Stimulated activated CD8-positive, alpha-beta memory T cell treated with anti-CD3 and anti-CD28 coated beads, Interleukin-4, amount 100 ng/mL, for 24 hours (primary cell): ENCODE measurements around the gene ADAMTS13.
A peak's percentile ranks its signal among the peaks of the same experiment; 100 is the strongest.

ENCODE experiments used
- DNase-seq: peaks from one replicate; pipeline ENCODE4 v3.0.0-alpha.2; 2020; ENCODE audit warnings: low read depth

Gene ADAMTS13

DNA sequence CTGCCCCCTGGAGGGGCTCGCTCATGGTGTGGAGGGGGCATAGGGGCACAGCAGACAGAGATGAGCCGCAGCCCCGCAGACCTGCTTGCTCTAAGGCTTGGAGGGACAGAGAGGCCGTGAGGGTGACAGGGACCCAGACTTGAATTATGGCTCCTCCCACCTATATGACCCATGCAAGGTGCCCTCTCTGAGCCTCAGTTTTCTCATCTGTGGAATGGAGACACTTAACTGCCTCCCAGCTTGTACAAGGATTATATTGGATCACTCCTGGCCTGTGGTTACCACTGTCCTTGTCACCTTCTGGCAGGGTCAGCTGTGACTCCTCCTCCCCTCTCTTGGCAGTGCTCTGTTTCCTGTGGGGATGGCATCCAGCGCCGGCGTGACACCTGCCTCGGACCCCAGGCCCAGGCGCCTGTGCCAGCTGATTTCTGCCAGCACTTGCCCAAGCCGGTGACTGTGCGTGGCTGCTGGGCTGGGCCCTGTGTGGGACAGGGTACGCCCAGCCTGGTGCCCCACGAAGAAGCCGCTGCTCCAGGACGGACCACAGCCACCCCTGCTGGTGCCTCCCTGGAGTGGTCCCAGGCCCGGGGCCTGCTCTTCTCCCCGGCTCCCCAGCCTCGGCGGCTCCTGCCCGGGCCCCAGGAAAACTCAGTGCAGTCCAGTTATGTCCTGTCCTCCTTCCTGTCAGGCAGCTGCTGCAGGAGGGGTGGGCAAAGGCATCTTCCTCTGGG, 32.9 kb downstream of the ADAMTS13 start:
- no peak for DNase-seq

DNA sequence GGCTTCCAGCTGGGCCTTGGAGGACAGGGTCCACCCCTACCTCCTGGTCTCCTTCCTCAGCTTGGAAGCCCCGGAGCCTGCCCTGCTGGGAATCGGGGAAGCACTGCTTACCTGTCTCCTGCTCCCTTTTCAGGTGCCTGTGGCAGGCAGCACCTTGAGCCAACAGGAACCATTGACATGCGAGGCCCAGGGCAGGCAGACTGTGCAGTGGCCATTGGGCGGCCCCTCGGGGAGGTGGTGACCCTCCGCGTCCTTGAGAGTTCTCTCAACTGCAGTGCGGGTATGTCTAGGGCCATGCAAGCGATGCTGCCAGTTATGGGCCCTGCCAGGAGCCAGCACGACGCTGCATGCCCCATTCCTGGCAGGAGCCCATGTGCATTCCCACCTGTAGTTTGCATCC, 33.8 kb downstream of the ADAMTS13 start:
- no peak for DNase-seq

GRCh38 chr9:133456409-133456808, 34.2 kb downstream of the ADAMTS13 start:
- no peak for DNase-seq

DNA sequence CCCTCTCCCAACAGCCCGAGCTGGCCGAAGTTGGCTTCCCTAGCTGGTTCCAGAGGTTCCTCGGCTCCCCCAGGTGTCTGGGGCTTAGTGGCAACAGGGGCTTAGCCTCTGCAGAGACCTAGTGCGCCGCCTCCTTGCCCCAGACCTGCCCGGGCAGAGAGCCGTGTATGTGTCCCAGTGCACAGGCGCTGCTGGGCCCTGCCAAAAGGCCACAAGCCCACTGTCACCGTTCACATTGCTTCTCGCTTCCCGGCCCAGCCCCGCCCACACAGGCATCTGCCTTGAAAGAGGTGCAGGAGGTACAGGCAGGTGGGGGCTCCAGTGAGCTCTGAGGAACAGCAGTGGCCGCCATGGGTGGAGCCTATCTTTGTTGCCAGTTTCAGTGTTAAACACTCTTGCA, 35.1 kb downstream of the ADAMTS13 start:
- DNase-seq: no peak

GRCh38 chr9:133457748-133458147, 35.6 kb downstream of the ADAMTS13 start:
- no peak for DNase-seq

DNA sequence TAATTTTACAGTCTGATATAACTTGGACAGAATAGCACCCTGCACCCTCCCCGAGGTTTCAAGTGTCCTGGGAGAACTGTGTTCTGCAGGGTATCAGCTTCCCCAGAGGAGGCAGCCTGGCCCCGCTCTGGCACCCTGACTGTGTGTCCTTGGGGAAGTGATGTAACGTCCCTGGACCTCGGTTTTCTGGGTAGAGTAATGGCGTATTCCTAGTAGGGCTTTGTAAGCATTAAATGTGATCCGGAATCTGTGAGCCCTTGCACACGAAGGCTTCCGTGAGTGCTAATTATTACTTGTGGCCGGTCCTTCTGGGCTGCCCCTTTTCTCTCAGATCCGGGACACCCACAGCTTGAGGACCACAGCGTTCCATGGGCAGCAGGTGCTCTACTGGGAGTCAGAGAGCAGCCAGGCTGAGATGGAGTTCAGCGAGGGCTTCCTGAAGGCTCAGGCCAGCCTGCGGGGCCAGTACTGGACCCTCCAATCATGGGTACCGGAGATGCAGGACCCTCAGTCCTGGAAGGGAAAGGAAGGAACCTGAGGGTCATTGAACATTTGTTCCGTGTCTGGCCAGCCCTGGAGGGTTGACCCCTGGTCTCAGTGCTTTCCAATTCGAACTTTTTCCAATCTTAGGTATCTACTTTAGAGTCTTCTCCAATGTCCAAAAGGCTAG, 36.6 kb downstream of the ADAMTS13 start:
- no peak for DNase-seq

- peak; percentile 87 for DNase-seq
Observed at GRCh38 chr9:133459476-133460404, 37.6 kb downstream of the ADAMTS13 start, which contains the start of gene CACFD1. Gene CACFD1 (plus strand): TSS chr9:133459978. CDS start chr9:133460067, 89 bp downstream.

DNA sequence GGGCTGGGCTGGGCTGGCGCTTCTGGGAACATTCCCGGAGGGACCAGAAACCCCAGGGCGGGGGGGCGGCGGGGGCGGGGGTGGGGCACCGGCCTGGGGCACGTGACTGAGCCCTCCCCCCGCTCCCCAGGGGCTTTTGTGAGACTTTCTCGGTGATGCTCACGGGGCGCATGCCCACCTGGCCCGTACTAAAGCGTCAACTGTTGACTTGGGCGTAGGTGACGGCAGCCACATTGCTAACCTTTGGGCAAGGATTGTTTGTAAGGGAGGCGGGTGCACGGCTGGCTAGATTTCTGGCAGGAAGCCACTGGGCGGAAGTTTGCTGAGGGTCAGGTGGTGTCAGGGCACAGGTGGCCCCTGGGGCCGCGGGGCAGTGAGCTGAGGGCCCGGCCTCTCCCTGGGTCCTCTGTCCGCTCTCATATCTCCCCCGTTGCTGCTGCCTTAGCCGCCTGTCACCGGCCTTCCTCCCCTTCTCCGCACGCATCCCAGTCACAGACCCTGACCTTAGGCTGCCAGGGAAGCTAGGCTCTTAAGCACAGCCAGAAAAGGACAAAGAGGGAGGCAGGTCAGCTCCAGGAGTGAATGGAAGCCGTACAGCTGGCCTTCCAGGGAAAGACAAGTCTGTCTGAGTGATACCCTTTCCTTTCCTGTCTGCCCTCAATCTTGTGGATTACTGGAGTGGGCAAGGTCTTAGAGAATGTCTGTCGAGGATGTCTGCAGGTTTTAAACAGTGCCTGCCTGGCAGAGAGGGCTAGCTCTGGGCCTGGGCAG, 38.4 kb downstream of the ADAMTS13 start:
- DNase-seq: no peak

DNA sequence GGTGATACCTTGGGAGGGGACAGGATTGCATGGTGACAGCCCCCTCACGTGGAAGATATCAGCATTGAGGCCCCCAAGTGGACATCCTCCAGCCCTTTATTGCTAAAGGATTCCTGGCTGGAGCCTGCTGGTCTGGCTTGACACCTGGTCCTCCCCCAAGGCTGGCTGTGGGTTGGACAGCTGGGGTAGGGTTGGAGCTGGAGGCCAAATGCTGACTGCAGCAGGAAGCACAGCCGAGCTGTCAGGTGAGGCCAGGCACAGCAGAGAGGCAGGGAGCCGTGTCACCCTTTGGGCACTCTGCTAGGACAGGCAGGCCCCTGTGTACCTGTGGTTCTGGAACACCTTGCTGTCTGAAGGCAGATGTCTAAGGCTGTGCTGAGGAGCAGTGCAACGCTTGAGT, 39.8 kb downstream of the ADAMTS13 start:
- no peak for DNase-seq

DNA sequence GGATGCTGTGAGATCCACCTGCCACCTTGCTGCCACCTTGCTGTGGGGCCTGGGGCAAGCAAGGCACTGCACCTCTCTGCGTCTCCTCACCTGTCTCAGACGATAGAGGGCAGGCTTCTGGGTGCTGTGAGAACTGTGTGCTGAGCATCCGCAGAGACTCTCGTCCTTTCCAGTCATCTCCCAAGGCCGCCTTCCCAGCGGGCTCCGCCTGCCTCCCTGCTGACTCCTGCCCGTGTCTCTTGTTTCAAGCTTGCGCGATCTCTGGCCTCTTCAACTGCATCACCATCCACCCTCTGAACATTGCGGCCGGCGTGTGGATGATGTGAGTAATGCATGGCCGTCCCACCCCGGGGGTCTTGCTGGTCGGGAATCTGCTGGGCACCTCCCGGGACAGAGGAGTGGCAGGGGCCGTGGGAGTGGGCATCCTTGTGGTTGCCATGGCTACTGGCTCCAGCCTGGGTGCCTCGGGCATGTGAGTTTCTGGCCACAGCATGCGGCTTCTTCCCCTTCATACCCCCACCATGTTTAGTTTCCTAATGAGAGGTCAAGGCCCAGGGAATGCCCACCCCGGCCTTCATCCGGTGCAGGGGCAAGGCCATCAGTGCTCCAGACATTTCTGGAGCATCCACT, 41.2 kb downstream of the ADAMTS13 start:
- DNase-seq: no peak

GRCh38 chr9:133463864-133464615, 41.9 kb downstream of the ADAMTS13 start:
- no peak for DNase-seq

GRCh38 chr9:133464638-133465037, 42.5 kb downstream of the ADAMTS13 start:
- no peak for DNase-seq

GRCh38 chr9:133465984-133466383, 43.8 kb downstream of the ADAMTS13 start:
- DNase-seq: no peak

- DNase-seq: no peak
Observed at GRCh38 chr9:133467101-133467500, 44.9 kb downstream of the ADAMTS13 start.

DNA sequence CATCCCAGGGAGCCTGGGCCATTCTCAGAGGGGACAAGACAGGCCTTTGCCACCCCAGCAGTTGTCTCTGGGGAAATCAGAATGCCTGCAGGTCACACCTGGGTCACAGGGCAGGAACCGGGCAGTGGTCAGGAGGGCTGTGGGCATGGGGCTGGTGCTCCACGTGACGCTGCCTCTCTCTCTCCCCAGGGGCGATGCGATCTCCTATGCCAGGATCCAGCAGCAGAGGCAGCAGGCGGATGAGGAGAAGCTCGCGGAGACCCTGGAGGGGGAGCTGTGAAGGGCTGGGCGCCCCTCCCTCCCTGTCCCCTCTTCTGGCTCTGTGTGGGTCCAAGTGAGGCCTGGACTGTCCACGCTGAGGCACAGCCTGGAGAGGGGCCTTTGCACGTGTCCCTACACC, 46.2 kb downstream of the ADAMTS13 start:
- no peak for DNase-seq

DNA sequence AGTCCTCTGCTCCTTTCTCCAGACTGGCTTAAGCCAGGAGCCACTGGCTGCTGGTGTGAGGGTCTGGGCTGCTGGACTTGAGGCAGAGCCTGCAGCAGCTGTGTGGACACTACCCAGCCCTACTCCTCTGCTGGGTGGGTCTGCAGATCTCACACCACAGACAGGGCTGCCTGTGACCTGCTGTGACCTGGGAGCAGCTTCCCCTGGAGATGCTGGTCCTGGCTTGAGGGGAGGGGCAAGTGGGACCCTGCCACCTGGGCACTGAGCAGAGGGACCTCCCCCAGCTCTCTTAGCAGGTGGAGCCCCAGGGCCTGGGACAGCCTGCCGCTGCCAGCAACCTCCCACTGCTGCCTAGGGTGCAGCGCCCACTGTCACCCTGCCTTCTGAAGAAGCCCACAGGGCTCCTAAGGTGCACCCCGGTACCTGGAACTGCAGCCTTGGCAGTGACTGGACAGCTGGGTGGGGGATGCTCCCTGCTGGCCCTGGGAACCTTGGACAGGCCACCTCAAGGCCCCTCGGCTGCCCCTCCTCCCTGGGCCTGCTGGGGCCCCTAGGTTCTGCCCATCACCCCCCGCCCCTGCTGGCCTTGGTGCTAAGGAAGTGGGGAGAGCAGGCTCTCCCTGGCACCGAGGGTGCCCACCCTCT, 46.7 kb downstream of the ADAMTS13 start:
- DNase-seq: no peak

GRCh38 chr9:133470427-133470924, 48.3 kb downstream of the ADAMTS13 start:
- DNase-seq: no peak

GRCh38 chr9:133470988-133471387, 48.8 kb downstream of the ADAMTS13 start:
- DNase-seq: no peak

GRCh38 chr9:133471551-133472276, 49.5 kb downstream of the ADAMTS13 start:
- DNase-seq: no peak
